Measurements from ENCODE around the gene GCK.

DNA sequence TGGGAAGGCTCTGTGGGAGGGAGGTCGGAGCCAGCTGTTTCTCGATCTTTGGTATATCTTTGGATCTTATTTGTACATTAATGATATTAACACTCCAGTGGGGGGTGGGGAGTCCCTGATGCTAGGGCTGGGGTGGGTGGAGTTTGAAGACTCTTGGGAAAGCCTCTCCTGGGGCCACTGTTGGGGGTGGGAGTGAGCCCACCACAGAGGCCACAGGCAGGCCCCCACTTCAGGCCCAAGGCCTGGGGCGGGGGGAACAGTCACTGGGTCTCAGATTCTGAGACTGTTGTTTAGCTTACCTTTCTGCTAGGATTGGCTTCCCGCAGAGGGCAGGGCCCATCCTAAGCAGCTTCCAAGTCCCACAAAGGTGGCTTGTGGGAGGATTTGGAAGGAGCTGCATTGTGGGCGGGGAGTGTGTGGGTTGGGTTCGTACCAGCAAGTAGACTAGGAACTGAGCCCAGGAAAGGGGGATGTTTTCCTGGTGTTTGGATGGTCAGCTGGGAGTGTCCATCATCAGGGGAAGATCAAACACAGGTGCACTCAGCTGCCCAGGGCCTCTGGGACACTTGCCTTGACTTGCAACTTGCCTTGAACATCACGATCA, 23.4 kb upstream of the GCK start:
- no peak for TF ChIP-seq EZH2 (IDR thresholded peaks at IDR 0.05; ENCODE audit: borderline replicate concordance, insufficient read depth, low read depth, low read length, poor library complexity, severe bottlenecking)
- TF ChIP-seq, protein P1, sequence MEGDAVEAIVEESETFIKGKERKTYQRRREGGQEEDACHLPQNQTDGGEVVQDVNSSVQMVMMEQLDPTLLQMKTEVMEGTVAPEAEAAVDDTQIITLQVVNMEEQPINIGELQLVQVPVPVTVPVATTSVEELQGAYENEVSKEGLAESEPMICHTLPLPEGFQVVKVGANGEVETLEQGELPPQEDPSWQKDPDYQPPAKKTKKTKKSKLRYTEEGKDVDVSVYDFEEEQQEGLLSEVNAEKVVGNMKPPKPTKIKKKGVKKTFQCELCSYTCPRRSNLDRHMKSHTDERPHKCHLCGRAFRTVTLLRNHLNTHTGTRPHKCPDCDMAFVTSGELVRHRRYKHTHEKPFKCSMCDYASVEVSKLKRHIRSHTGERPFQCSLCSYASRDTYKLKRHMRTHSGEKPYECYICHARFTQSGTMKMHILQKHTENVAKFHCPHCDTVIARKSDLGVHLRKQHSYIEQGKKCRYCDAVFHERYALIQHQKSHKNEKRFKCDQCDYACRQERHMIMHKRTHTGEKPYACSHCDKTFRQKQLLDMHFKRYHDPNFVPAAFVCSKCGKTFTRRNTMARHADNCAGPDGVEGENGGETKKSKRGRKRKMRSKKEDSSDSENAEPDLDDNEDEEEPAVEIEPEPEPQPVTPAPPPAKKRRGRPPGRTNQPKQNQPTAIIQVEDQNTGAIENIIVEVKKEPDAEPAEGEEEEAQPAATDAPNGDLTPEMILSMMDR (IDR thresholded peaks at IDR 0.05): no peak
